Frontal cortex (tissue), 4 donors: ENCODE measurements around the gene CD180. TPM values are rescaled to one million over a fixed set of nuclear protein-coding genes. Genes with fewer than 3 reads are reported as not detected.

Experiments
- DNase-seq, 2 donors: peaks; one replicate each; pipeline ENCODE4 v3.0.0; 2012; ENCODE audit warnings: low spot score in 2 of 2
- FAIRE-seq: peaks from 2 replicates; lab custom pipeline; 2012; peaks lifted over from hg19 to GRCh38; lab: Jason Lieb, UNC
- total RNA-seq: library from RNA; depleted of rRNA; stranded (reverse); fragments of >200 nt; gene quantifications from one replicate; pipeline ENCODE4 v1.2.3, GENCODE V29; 2014
- donor health status: control.
- donor health status: control.
- donor health status: control.

CD180 gene
- total RNA-seq, 1 donor from 2014 or later: 0.41 TPM

DNA sequence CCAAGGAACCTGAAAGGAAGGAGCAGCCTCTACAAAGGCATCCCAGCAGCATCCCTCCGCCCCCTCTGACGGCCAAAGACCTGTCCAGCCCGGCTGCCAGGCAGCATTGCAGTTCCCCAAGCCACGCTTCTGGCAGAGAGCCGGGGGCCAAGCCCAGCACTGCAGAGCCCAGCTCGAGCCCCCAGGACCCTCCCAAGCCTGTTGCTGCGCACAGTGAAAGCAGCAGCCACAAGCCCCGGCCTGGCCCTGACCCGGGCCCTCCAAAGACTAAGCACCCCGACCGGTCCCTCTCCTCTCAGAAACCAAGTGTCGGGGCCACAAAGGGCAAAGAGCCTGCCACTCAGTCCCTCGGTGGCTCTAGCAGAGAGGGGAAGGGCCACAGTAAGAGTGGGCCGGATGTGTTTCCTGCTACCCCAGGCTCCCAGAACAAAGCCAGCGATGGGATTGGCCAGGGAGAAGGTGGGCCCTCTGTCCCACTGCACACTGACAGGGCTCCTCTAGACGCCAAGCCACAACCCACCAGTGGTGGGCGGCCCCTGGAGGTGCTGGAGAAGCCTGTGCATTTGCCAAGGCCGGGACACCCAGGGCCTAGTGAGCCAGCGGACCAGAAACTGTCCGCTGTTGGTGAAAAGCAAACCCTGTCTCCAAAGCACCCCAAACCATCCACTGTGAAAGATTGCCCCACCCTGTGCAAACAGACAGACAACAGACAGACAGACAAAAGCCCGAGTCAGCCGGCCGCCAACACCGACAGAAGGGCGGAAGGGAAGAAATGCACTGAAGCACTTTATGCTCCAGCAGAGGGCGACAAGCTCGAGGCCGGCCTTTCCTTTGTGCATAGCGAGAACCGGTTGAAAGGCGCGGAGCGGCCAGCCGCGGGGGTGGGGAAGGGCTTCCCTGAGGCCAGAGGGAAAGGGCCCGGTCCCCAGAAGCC is 30.8 kb downstream of the CD180 start:
- DNase-seq: peak in 1 of 2 donors; percentile 76
- no peak for FAIRE-seq

DNA sequence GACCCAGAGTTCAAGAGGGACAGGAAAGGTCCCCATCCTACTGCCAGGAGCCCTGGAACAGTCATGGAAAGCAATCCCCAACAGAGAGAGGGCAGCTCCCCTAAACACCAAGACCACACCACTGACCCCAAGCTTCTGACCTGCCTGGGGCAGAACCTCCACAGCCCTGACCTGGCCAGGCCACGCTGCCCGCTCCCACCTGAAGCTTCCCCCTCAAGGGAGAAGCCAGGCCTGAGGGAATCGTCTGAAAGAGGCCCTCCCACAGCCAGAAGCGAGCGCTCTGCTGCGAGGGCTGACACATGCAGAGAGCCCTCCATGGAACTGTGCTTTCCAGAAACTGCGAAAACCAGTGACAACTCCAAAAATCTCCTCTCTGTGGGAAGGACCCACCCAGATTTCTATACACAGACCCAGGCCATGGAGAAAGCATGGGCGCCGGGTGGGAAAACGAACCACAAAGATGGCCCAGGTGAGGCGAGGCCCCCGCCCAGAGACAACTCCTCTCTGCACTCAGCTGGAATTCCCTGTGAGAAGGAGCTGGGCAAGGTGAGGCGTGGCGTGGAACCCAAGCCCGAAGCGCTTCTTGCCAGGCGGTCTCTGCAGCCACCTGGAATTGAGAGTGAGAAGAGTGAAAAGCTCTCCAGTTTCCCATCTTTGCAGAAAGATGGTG is 31.6 kb downstream of the CD180 start:
- no peak for DNase-seq
- FAIRE-seq: no peak

DNA sequence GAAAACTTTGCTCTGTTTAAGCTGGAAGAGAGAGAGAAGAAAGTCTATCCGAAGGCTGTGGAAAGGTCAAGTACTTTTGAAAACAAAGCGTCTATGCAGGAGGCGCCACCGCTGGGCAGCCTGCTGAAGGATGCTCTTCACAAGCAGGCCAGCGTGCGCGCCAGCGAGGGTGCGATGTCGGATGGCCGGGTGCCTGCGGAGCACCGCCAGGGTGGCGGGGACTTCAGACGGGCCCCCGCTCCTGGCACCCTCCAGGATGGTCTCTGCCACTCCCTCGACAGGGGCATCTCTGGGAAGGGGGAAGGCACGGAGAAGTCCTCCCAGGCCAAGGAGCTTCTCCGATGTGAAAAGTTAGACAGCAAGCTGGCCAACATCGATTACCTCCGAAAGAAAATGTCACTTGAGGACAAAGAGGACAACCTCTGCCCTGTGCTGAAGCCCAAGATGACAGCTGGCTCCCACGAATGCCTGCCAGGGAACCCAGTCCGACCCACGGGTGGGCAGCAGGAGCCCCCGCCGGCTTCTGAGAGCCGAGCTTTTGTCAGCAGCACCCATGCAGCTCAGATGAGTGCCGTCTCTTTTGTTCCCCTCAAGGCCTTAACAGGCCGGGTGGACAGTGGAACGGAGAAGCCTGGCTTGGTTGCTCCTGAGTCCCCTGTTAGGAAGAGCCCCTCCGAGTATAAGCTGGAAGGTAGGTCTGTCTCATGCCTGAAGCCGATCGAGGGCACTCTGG is 32.6 kb downstream of the CD180 start:
- DNase-seq (no peak), FAIRE-seq (no peak)

DNA sequence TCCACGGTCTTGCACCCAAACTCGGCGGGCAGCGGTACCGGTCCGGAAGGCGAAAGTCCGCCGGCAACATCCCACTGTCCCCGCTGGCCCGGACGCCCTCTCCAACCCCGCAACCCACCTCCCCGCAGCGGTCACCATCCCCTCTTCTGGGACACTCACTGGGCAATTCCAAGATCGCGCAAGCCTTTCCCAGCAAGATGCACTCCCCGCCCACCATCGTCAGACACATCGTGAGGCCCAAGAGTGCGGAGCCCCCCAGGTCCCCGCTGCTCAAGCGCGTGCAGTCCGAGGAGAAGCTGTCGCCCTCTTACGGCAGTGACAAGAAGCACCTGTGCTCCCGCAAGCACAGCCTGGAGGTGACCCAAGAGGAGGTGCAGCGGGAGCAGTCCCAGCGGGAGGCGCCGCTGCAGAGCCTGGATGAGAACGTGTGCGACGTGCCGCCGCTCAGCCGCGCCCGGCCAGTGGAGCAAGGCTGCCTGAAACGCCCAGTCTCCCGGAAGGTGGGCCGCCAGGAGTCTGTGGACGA is 33.3 kb downstream of the CD180 start:
- no peak for DNase-seq
- no peak for FAIRE-seq

DNA sequence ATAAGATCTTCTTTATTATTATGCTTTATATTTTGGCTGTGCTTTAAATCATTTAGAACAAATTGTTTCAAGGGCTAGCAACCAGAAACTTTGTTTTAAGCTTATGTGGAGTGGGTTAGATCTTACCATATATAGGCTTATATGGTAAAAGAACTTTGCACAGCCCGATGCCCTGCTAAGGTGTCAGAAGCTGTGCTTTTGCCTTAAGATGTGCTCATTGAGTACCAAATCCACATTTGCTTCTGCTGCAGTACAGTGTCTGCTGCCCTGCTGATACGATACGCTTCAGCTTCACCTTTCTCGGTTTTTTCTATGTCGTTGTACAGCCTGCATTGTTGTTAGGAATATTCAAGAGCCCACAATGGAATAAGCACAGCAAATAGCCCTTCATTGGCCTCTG is 34.8 kb downstream of the CD180 start:
- no peak for DNase-seq
- FAIRE-seq: no peak

DNA sequence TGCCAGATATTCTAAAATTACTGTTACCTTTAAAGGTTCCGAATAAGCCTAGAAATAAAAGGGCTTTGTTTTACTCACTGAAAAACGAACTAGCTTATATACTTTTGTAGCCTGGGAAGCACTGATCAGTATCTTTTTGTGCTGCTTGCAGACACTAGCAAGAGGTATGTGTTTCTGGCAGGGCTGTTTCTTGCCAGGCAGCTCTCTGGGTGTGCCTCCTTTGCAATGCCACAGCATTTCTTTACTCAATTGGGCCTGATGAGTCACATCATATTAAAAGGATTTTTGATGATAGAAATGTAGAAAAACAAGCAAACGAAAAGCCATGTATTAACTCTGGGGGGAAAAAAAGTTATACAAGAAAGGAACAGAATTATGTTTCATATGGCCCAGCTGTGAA is 35.6 kb downstream of the CD180 start:
- DNase-seq (no peak), FAIRE-seq (no peak)

DNA sequence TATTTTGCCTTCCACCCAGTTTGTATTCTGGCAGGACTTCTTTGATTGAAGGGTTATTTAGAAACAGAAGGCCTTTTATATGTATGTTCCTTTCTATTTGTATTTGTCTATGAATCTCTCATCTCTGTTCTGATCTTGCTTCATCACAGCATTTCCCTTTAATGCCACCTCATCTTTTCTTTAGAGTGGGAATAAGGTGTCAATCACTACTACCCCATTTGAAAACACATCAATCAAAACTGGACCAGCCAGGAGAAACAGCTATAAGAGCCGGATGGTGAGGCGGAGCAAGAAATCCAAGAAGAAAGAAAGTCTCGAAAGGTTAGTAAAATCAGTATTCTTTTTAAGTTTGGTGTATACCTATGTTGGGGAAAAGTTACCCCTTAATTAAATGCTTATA is 36.3 kb downstream of the CD180 start:
- FAIRE-seq (no peak), DNase-seq (no peak)

DNA sequence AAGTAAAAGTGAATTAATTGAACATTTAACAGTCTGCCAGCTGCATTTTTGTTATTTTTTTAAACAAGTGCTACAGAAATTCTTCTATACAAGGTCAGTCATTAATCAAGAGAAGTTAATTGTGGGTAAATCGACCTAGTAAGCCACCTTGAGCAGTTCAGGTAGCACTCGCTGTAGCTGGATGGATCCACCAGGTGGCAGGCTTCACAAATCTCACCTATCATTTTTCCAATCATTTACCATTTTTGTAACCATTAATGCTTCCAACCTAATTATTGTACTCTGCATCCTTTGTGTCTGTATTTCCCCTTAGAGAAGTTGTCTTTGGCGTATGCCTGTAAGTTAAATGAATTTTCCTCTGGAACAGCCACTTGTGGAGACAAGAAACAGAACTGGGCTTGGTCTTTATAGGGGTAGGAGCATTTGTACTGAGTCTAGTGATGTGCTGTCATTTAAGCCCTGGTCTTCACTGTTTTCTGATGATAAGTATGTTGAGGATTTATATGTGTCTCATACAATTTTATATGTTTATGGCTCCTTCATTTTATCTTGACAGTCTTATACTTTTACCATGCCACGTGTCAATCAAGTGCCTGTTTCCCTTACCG is 39.5 kb downstream of the CD180 start:
- DNase-seq (no peak), FAIRE-seq (no peak)

DNA sequence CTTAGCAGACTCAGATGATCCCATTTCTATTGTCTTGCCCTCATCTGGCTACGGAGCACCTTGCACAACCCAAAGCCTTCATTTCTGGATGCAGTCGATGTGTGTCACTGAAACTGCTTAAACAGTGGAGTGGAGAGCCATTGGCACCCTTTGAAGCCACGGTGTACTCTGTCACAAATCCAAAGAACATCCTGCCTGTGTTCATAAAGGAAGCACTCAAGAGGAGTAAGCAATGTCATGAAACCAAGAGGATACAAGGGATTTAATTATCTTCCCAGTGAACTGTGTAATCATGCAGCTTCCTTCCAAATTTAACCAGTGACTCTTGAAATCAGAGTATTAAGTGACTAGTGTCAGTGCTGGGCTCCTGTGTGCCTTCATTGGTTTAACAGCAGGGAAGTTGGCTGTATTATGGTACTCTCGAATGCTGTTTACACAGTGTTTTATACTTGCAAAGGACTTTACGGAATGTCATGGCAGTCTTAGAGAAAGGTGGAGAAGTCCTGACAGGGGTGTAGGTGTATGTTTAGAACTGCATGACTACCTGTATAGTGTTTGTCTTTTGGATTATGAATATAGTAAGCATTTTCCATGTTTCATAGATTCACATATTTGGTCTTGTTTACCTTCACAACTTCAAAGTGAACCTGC is 41.9 kb downstream of the CD180 start:
- DNase-seq (no peak), FAIRE-seq (no peak)

DNA sequence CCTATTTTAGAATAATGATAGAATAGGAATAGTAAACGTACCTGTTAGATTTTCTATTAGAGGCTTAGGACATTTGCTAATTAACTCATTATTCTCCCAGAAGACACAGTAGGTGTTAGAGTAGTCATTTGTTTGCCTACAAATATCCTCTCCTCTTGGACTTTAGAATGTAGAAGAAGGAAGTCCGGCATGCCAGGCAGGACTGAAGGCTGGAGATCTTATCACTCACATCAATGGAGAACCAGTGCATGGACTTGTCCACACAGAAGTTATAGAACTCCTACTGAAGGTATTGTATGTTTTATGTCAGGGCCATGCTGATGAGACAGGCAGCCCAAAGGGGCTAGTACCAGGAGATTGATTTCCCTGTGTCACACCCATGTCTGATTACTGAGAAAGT is 43.3 kb downstream of the CD180 start:
- no peak for FAIRE-seq
- DNase-seq: no peak

DNA sequence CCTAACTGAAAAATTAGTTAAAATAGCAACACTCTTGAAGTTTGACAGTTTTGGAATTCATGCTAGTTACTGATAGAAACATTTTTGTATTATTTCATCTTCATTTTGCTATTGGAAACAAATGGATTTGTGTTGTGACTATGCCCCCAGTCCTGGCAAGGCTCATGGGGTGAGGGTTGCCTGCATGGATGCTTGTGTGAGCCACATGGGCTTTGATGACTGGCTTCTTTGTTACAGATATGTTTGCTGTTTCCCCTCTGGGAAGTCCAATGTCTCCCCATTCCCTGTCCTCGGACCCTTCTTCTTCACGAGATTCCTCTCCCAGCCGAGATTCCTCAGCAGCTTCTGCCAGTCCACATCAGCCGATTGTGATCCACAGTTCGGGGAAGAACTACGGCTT is 44.2 kb downstream of the CD180 start:
- FAIRE-seq: no peak
- no peak for DNase-seq

DNA sequence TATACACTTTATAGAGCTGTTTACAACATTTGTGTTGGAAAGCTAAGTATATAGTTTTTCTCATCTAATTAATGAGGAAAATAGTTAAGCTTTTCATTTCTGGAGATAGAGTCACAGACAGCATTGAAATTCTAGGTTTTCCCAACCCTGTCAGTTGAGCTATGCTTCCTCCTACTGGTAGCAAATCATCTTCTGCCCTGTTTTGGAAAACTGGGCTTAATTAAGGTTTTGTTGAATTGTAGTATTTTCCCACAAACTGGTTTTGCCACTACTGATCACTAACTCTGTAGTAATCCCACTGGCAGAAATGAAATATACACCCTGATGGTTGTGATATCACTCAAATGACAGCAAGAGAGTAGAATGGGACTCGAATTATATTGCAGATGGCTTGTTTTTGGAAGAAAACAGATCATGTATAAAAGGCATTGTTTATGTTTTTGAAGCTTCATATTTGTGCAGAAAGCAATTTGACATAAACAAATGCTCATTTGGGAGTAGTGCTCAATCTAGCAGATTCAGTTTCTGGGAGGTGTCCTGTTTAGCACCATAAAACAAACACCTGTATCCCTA is 46.6 kb downstream of the CD180 start:
- FAIRE-seq: peak; percentile 57
- DNase-seq: no peak

DNA sequence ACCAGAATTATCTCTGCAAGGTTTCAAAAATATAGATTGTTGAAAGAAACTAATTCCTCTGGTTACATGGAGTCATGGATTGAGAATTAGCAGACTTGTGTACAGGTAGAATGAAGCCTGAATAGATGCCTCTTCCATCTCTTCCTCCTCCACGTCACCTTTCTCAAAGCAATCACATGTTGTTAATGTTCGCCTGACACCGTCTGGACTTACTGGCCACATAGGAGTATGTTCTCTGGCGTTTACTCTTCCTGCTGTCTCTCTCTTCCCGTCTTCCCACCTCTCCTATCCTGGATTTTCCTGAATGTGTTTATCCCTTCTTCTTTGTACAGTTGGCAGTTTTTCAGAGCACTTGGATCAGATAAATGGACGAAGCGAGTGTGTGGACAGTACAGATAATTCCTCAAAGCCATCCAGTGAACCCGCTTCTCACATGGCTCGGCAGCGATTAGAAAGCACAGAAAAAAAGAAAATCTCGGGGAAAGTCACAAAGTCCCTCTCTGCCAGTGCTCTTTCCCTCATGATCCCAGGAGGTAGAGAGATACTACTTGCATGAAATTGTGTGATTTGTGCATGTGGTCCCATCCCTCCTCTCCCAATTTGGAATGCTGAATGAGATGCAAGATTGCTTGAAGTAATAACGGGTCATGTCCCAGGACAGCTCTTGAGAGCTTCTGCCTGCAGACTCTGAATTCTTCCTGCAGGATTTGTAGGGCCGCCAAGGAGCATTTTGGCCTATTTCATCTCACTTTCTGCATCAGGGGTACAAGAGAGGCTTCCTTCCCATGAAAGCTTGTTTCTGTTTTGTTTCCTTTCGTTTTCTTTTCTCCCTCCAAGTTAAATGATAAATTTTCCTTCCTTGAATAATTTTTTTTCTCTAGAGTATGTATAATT is 47.3 kb downstream of the CD180 start:
- no peak for DNase-seq
- FAIRE-seq: no peak

DNA sequence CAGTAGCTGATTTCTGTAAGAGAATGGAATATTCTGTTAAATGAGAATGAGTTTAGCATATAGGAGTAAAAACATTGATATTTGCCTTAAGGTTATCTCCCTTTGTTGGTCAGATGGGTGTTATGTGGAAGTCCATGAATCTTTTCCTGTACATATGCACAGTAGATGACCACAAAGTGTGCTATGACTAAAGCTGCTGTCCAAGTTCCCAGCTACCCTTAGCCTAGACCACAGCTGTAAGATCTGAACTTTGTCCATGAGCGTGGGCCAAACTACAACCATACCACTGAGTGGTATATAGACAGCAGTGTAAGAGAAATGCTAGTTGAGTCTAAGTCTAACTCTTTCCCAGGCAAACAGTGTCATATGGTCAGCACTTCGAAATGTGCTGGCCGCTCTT is 48.8 kb downstream of the CD180 start:
- DNase-seq (no peak), FAIRE-seq (no peak)

DNA sequence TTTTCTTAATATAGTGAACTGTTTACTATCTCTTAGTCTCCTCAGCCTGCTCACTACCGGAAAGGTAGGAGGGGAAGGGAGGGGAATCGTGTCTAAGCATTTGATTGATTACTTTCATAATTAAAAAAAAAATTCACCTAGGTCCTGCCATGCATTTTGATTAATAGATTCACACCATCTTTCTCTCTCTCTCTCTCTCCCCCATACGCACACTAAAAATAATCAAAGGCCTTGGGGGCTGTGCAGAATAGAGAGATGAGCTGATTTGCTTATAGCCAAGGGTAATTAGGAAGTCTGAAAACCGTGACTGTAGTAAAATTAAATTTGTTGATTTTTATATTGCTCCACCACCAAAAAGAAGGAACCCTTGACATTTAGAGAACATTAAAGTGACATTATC is 49.6 kb downstream of the CD180 start:
- DNase-seq: no peak
- FAIRE-seq: no peak

DNA sequence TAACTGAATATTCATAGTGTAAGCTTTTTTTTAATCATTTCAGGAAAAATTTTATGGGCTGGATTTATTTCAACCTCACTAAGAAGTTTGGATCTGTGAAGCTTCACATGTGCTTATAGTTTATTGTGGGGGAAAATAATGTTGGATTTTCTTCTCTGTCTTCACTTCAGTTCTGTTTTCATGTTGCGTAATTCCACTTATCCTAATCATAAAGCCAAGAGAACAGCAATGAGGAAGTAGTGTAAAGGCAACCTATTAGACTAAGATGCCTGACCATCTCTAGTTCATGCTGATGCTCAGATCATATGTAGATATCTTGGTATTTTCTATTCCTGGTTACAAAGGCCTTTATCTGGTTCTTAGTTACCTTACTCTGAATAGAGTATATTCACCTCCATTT is 50.0 kb downstream of the CD180 start:
- DNase-seq (no peak), FAIRE-seq (no peak)

DNA sequence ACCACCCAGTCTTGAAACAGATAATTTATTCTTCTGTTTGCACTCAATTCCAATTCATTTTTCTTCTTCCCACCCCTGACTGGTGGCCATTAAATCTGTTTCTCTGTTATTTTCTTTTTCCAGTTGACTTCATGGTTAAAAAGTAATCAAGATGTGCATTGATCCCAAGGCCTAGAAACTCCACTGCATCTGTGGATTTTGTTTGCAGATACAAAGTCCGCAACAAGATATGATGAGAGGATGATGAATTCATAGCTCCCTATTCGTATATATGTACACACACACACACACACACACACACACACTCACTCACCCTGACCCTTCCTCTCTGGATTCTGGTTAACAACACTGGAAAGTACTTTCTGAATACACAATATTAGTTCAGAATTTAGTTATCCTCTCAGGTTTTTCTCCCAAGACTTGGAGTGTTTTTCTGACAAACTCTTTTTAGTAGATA is 52.4 kb downstream of the CD180 start:
- FAIRE-seq: no peak
- no peak for DNase-seq

DNA sequence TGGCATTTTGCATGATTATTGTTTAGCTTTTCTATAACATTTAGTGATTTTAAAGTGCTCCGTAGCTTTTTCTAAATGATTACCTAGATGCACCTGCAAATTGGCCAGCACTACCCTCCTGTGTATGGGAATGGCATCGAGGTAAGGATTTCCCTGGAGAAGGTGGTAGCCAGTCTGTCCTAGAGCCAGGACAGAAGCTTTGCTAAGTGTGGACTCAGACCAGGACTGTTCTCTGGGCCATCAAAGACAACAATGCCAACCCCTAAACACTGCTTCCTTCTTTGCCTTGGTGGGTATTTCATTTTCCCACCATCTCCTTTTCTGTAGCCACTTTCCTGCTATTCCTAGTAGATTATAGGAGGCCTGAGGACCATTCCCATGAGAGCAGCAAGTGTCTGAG is 53.0 kb downstream of the CD180 start:
- FAIRE-seq (no peak), DNase-seq (no peak)
